ENCODE data around the gene NAA80.
A peak's percentile ranks its signal among the peaks of the same experiment; 100 is the strongest.
"Not testable (repeated sequence)": the region's sequence is repeated elsewhere in the genome, so short reads cannot be mapped to it uniquely, and the experiment has no call there.

The NAA80 gene

GRCh38 chr3:50290161-50290641 lies 9.0 kb downstream of the NAA80 start:
- no peak for DNase-seq (ENCODE audit: low read depth)

- DNase-seq (ENCODE audit: low read depth): no peak
These were observed 10.1 kb downstream of the NAA80 start for GRCh38 chr3:50289130-50289529.

GRCh38 chr3:50288387-50289007 lies 10.7 kb downstream of the NAA80 start:
- DNase-seq (ENCODE audit: low read depth): no peak

- DNase-seq (ENCODE audit: low read depth): no peak
These were observed 11.9 kb downstream of the NAA80 start for GRCh38 chr3:50287262-50287661.

DNA sequence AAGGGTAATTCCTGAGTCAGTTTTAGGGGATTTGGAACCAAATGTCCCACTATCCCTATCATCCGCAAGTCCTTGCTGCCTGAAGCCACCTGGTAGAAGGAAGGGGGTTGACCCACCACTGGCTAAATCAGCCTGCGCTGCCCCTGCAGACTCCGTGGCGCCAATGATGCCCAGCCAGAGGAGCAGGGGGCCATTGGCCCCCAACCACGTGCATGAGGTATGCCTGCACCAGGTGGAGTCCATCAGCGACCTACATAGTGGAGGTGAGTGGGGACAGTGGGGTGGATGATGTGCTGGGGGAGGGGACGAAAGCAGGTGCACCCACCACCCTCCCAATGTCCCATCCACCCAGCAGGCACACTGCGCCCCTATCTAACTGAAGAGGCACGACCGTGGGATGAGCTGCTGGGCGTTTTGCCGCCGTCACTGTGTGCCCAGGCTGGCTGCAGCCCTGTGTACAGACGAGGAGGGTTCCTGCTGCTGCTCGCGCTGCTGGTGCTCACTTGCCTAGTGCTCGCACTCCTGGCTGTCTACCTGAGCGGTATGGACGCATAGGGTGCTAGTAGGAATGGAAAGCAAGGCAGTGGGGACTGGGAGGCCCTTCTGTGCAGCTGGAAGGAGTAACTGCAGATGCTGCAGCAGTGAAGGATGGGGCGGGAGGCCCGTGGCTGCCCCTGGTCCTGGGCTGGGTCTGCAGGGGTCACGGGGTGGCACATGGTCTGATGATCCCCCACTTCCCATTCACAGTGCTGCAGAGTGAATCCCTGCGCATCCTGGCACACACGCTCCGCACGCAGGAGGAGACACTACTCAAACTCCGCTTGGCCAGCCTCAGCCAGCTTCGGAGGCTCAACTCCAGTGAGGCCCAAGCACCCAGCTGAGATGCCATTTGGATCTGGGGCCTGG lies 12.6 kb downstream of the NAA80 start:
- DNase-seq (ENCODE audit: low read depth): no peak

- not testable (repeated sequence) for DNase-seq (ENCODE audit: low read depth)
These were observed 15.1 kb downstream of the NAA80 start for GRCh38 chr3:50284121-50284520.

- DNase-seq (ENCODE audit: low read depth): no peak
These were observed 19.8 kb downstream of the NAA80 start for GRCh38 chr3:50279255-50280016.

- no peak for DNase-seq (ENCODE audit: low read depth)
These were observed 20.4 kb downstream of the NAA80 start, which contains the start of gene LSMEM2 for GRCh38 chr3:50278880-50279224. LSMEM2 (plus strand) TSS chr3:50279087; CDS start chr3:50279114, 27 bp downstream.

DNA sequence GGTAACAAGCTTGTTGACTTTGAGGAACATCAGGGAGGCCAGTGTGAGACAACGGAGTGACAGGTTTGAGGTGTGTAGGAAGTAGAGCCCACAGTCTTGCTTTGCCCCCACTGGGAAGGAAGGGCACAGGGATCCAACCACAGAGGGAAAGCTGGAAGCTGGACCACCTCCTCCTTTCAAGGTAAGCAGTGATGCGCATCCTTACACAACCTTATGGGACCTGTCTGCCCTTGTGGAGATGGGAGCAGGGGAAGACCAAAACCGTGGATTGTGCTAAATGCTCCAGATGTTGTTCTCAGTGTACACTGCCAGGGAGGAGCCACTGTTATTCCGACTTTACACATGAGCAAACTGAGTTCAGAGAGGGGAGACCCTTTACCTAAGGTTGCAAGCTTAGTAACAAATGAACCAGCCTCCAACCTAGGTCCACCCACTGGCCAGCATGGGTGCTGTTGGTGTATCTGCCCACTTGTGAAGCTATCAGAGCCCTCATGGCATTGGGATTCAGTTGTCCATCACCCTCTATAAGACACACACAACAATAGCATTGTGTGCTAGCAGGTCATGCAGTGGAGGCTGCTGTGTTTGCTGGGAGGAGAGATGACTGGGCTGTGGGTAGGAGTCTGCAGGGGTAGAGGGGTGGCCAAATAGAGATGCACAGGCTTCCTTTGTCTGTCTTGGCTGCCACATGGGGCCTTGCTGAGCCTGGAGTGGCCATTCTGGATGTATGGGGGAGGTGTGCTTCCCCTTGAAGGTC lies 20.9 kb downstream of the NAA80 start:
- DNase-seq (ENCODE audit: low read depth): no peak

DNA sequence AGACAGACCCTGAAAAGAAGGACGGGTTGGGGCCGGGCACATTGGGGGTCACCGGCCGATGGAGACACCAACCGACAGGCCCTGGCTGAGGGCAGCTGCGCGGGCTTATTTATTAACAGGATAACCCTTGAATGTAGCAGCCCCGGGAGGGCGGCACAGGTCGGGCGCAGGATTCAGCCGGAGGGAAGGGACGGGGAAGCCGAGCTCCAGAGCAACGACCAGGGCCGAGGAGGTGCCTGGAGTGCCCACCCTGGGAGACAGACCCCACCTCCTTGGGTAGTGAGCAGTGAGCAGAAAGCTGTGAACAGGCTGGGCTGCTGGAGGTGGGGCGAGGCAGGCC lies 22.5 kb downstream of the NAA80 start:
- no peak for DNase-seq (ENCODE audit: low read depth)

GRCh38 chr3:50275996-50276761 lies 23.0 kb downstream of the NAA80 start:
- DNase-seq (ENCODE audit: low read depth): no peak

DNA sequence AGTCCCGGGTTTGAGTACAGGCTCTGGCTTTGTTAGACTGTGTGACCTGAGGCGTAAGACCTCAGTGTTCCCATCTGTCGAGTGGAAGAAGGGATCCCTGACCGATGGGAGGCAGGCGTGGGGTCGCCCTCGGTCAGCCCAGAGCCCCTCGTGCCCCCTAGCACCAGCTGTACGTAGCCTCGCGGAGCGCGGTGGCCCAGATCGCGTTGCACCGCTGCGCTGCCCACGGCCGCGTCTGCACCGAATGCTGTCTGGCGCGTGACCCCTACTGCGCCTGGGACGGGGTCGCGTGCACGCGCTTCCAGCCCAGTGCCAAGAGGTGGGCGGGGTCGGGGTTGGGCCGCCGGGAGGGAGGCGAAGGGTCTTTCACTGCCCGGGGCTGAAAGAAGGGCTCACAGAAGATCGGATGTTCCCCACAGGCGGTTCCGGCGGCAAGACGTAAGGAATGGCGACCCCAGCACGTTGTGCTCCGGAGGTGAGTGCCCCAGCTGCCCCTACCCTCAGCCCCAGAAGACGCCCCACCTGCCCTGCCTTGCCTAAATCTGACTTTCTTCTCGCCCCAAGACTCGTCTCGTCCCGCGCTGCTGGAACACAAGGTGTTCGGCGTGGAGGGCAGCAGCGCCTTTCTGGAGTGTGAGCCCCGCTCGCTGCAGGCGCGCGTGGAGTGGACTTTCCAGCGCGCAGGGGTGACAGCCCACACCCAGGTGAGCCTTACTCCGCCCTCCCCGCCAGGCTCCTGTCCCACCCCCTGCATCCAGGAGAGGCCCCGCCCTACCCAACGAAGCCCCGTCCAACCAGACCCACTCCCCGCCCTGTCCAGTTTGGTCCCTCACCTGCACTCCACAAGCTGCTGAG lies 23.8 kb downstream of the NAA80 start:
- no peak for DNase-seq (ENCODE audit: low read depth)

DNA sequence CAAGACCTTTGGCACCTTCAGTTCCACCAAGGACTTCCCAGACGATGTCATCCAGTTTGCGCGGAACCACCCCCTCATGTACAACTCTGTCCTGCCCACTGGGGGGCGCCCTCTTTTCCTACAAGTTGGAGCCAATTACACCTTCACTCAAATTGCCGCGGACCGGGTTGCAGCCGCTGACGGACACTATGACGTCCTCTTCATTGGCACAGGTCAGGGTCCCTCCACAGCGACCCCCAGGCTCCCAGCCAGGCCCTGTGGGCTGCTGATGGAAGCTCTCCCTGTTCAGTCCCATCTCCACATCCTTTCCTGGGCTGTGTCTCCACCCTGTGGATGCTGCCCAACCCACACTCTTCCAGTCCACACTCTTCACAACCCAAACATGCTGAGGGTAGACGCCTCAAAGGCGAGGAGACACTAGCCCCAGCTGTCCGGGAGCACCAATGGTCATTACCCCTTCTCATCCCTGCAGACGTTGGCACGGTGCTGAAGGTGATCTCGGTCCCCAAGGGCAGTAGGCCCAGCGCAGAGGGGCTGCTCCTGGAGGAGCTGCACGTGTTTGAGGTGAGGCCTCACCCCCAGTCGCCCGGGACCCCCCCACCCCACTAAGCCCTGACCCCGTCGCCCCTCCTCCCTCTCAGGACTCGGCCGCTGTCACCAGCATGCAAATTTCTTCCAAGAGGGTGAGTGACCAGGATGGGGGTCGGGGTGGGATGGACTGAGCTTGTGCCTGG lies 24.7 kb downstream of the NAA80 start:
- peak; percentile 47 for DNase-seq (ENCODE audit: low read depth)

- no peak for DNase-seq (ENCODE audit: low read depth)
These were observed 25.5 kb downstream of the NAA80 start for GRCh38 chr3:50273689-50274065.

- peak; percentile 94 for DNase-seq (ENCODE audit: low read depth)
These were observed 26.1 kb downstream of the NAA80 start for GRCh38 chr3:50272911-50273688.

- not testable (repeated sequence) for DNase-seq (ENCODE audit: low read depth)
These were observed 26.7 kb downstream of the NAA80 start for GRCh38 chr3:50272538-50272910.

DNA sequence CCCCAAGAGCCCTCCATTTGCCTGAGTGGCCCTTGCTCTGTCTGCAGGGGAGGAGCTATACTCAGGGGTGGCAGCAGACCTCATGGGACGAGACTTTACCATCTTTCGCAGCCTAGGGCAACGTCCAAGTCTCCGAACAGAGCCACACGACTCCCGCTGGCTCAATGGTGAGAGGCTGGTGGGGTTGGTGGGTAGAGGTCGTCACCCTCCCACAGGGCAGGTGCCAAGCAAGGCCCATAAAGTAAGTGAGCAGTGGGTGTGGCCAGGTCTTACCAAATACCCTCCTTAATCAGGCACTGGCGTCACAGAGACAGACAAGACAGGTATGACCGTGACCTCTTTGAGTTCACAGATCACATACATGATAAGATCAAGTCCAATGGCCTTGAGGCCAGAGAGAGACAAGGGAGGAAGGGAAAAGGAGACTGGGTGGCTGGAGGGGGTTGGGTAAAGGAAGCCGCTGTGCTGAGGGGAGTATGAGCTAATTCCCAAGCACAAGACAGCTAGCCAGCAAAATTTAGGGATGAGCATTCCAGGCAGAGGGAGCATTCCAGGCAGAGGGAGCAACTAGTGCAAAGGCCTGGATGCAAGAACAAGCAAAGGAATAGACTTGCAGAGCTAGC lies 27.8 kb downstream of the NAA80 start:
- no peak for DNase-seq (ENCODE audit: low read depth)
